Lung (tissue), 12 donors: ENCODE data around the gene ACSS2. TPM values are rescaled to one million over a fixed set of nuclear protein-coding genes. Genes with fewer than 3 reads are reported as not detected.

ENCODE experiments used
- ATAC-seq: fragments of 200-7000 bp; cut with Tn5 transposase; one replicate; pipeline ENCODE4 v1.9.1; 2020; ENCODE audit warnings: moderate number of reproducible peaks; ENCODE audit not compliant: insufficient read depth, low FRiP score
- DNase-seq, 3 donors: peaks; one replicate each; pipeline ENCODE4 v3.0.0-alpha.2; 2013 to 2017
- H3K27ac ChIP-seq, 2 donors: one replicate each; pipeline ENCODE4 v1.5.1; 2013; ENCODE audit warnings: mild to moderate bottlenecking in 2 of 2, moderate library complexity in 2 of 2, control low read depth in 1 of 2, inconsistent platforms in 1 of 2, low read depth in 1 of 2, low read length in 1 of 2
- H3K27me3 ChIP-seq, 3 donors: one replicate each; pipeline ENCODE4 v1.5.1; 2013; ENCODE audit warnings: low read length in 2 of 3; ENCODE audit not compliant: control insufficient read depth in 3 of 3, insufficient read depth in 3 of 3
- H3K36me3 ChIP-seq, 4 donors: one replicate each; pipeline ENCODE4 v1.5.1; 2013; ENCODE audit warnings: low read length in 4 of 4, mild to moderate bottlenecking in 1 of 4, moderate library complexity in 1 of 4; ENCODE audit not compliant: control insufficient read depth in 4 of 4, insufficient read depth in 4 of 4
- H3K4me1 ChIP-seq, 5 donors: one replicate each; pipeline ENCODE4 v1.5.1; 2013; ENCODE audit warnings: low read length in 5 of 5, mild to moderate bottlenecking in 2 of 5, moderate library complexity in 1 of 5; ENCODE audit not compliant: control insufficient read depth in 5 of 5, insufficient read depth in 5 of 5
- H3K4me3 ChIP-seq: one replicate; pipeline ENCODE4 v1.5.1; 2013; ENCODE audit warnings: mild to moderate bottlenecking, control low read depth, moderate library complexity
- H3K9ac ChIP-seq, 2 donors: one replicate each; pipeline ENCODE4 v1.5.1; 2013; ENCODE audit warnings: low read length in 2 of 2, control low read depth in 1 of 2; ENCODE audit not compliant: insufficient read depth in 1 of 2
- H3K9me3 ChIP-seq, 4 donors: one replicate each; pipeline ENCODE4 v1.5.1; 2013; ENCODE audit warnings: low read length in 3 of 4, mild to moderate bottlenecking in 1 of 4, moderate library complexity in 1 of 4; ENCODE audit not compliant: control insufficient read depth in 4 of 4, insufficient read depth in 3 of 4
- WGBS, 2 donors: extraction: QIAGEN DNeasy Blood & Tissue Kit; methylation state at CpG; one replicate each; pipeline ENCODE4 v1.1.7; 2013; 5-methylcytosine and 5-hydroxymethylcytosine counted together
- polyA plus RNA-seq, 2 donors: library from polyadenylated mRNA; stranded (reverse); fragments of 200-250 nt; gene quantifications; one replicate each; pipeline ENCODE4 v1.2.1, GENCODE V29; 2013
- total RNA-seq, 2 donors: library from RNA; depleted of rRNA in 1 of 2; stranded (reverse); fragments of >200 nt in 1 of 2; gene quantifications; one replicate each; pipeline ENCODE4 v1.2.1, GENCODE V29; 2014 to 2021
- TF ChIP-seq, protein P1 (sequence below): IDR thresholded peaks from 2 replicates; pipeline ENCODE4 v1.5.1; 2012; ENCODE audit warnings: mild to moderate bottlenecking; ENCODE audit errors: control extremely low read depth, extremely low read depth
- donor health status: control.
- donor health status: control.
- donor health status: Bipolar disorder and iron deficiency.
- donor health status: healthy.
- donor health status: DM: yes; HTN: yes; CAD: no.

The ACSS2 gene
- total and polyA plus RNA-seq, 4 donors, result 69.7 to 300 (median 161) TPM

DNA sequence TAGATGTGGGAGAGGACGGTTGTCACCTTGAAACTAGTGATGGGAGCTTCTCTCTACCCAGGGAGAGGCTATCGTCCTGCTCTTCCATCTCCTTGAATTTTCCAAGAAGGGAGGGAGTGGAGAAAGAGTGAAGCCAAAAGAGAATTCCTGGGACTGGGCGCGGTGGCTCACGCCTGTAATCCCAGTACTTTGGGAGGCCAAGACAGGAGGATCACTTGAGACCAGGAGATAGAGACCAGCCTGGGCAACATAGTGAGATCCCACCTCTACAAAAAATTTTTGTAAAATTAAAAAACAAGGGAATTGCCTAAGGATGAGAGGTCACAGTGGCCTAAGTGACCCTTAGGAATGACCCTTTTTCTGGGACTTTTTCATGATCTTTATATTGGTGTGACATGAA is 88.1 kb downstream of the ACSS2 start:
- Histone ChIP-seq H3K9ac (no peak overlapping the region), H3K27me3 (no peaks in the 10 kb centered on the region), H3K9me3 (no peaks in the 10 kb centered on the region), H3K4me1 (peaks cover 0 to 9% (median 0%) of the 10 kb centered on the region in 5 donors), H3K36me3 (no peaks in the 10 kb centered on the region), H3K4me3 (no peak overlapping the region), H3K27ac (no peak overlapping the region)
- 92 to 97% methylated on average over 5 of the region's 5 CpGs for WGBS, 2 donors
- TF ChIP-seq, protein P1, sequence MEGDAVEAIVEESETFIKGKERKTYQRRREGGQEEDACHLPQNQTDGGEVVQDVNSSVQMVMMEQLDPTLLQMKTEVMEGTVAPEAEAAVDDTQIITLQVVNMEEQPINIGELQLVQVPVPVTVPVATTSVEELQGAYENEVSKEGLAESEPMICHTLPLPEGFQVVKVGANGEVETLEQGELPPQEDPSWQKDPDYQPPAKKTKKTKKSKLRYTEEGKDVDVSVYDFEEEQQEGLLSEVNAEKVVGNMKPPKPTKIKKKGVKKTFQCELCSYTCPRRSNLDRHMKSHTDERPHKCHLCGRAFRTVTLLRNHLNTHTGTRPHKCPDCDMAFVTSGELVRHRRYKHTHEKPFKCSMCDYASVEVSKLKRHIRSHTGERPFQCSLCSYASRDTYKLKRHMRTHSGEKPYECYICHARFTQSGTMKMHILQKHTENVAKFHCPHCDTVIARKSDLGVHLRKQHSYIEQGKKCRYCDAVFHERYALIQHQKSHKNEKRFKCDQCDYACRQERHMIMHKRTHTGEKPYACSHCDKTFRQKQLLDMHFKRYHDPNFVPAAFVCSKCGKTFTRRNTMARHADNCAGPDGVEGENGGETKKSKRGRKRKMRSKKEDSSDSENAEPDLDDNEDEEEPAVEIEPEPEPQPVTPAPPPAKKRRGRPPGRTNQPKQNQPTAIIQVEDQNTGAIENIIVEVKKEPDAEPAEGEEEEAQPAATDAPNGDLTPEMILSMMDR, result no peak
- DNase-seq (no peak), ATAC-seq (no peak)

DNA sequence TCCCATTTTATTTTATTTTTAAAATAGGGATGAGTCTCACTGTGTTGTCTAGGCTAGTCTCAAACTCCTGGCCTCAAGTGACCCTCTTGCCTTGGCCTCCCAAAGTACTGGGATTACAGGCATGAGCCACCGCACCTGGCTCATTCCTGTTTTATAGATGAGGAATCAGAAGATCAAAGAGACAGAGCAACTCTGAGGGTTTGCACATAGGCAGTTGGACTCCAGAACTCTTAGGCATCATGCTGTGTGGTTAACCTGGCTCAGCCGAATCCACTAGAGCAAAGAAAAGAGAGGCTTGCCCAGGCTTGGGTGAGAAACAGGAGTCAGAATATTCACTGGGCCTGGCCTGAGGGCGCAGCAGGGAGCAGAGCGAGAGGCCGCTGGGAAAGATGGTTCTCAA is 88.6 kb downstream of the ACSS2 start:
- WGBS, 2 donors, result 98 to 99% methylated on average over 5 of the region's 5 CpGs
- no peaks in the 10 kb centered on the region for H3K27me3 ChIP-seq

DNA sequence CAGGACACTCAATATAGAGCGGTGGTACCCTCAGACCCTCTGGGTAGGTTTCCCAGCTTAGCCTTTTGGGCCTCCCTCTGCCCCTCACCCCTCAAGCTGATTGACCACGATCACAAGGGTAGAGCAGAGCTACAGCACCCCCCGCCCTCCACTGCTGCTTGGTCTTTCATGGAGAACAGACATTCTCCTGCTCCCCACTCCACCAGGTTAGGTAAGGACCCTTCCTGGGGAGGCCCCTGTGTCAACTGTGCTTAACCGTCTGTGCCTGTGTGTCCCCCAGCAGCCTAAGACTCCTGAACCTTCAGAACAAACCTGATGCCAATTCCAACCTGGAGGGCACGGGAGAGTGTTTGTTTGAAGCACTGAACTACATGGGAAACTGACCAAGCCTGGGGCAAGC is 91.0 kb downstream of the ACSS2 start:
- Histone ChIP-seq H3K9me3 (no peaks in the 10 kb centered on the region), H3K9ac (no peak overlapping the region), H3K4me1 (peaks cover 0 to 24% (median 0%) of the 10 kb centered on the region in 5 donors), H3K27ac (no peak overlapping the region), H3K4me3 (no peak overlapping the region), H3K27me3 (no peaks in the 10 kb centered on the region), H3K36me3 (no peaks in the 10 kb centered on the region)
- ATAC-seq (no peak), DNase-seq (no peak)
- 93 to 96% methylated on average over 5 of the region's 5 CpGs for WGBS, 2 donors
- TF ChIP-seq, protein P1, result no peak

More for the DNA sequence above, 88.6 kb downstream of the ACSS2 start:
- ATAC-seq, result no peak
- Histone ChIP-seq H3K27ac (no peak overlapping the region), H3K4me3 (no peak overlapping the region), H3K9ac (no peak overlapping the region), H3K4me1 (peaks cover 0 to 9% (median 0%) of the 10 kb centered on the region in 5 donors), H3K9me3 (no peaks in the 10 kb centered on the region), H3K36me3 (no peaks in the 10 kb centered on the region)
- TF ChIP-seq, protein P1, result no peak
- no peak for DNase-seq

DNA sequence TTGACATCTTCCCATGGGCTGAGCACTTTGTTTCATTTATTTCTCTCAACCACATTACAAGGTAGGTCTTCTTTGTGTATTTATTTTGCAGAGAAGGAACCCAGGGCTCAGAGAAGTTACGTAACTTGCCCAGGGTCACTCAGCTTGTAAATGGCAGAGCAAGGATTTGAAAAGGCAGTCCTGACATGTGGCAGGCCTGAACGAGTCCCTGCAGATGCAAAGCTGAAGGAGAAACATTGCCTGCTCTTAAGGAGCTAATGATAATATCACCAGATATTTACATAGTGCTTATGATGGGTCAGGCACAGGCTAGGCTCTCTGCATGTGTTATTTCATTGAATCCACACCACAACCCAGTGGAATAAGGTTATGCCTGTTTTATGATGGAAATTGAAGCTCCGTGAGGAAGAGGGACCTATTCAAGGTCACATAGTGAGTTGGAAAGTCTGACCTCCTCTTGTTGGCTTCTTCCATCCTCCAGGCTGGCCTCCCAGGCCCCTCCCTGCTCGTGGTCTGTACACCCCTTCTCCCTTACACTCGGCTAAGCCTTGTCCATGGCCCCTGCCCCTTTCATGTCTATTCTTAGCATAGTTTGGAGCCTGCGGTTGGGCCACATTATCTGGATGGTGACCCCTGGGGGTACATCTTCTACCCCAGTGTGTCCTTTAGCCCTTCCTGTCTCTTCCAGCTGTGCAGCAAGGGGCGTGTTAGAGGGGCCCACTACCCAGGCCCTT is 91.8 kb downstream of the ACSS2 start:
- no peak overlapping the region for H3K27ac ChIP-seq
- DNase-seq (no peak), ATAC-seq (no peak)
- 83 to 89% methylated on average over 7 of the region's 7 CpGs for WGBS, 2 donors
- H3K4me3 ChIP-seq, result no peak overlapping the region
- no peaks in the 10 kb centered on the region for H3K9me3 ChIP-seq
- peaks cover 0 to 24% (median 0%) of the 10 kb centered on the region in 5 donors for H3K4me1 ChIP-seq
- H3K9ac ChIP-seq, result no peak overlapping the region
- H3K36me3 ChIP-seq, result no peaks in the 10 kb centered on the region
- TF ChIP-seq, protein P1, result no peak
- no peaks in the 10 kb centered on the region for H3K27me3 ChIP-seq
